ENCODE measurements around the gene MAPK14. TPM values are rescaled to one million over a fixed set of nuclear protein-coding genes. Genes with fewer than 3 reads are reported as not detected.

Gene MAPK14
- total RNA-seq, 1 donor from 2014 or later: 41.3 TPM

- H3K36me3 Mint-ChIP-seq (ENCODE audit: low read depth, unreplicated experiment): peaks cover 38% of the 10 kb centered on the region
- no peak overlapping the region for H3K9ac ChIP-seq (ENCODE audit: low read length)
- TF ChIP-seq, protein P1, sequence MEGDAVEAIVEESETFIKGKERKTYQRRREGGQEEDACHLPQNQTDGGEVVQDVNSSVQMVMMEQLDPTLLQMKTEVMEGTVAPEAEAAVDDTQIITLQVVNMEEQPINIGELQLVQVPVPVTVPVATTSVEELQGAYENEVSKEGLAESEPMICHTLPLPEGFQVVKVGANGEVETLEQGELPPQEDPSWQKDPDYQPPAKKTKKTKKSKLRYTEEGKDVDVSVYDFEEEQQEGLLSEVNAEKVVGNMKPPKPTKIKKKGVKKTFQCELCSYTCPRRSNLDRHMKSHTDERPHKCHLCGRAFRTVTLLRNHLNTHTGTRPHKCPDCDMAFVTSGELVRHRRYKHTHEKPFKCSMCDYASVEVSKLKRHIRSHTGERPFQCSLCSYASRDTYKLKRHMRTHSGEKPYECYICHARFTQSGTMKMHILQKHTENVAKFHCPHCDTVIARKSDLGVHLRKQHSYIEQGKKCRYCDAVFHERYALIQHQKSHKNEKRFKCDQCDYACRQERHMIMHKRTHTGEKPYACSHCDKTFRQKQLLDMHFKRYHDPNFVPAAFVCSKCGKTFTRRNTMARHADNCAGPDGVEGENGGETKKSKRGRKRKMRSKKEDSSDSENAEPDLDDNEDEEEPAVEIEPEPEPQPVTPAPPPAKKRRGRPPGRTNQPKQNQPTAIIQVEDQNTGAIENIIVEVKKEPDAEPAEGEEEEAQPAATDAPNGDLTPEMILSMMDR (IDR thresholded peaks at IDR 0.05; ENCODE audit: insufficient read depth, low read depth, low read length): no peak
- TF ChIP-seq EZH2 (IDR thresholded peaks at IDR 0.05; ENCODE audit: insufficient read depth, low read length): no peak
- H3K4me3 ChIP-seq (ENCODE audit: insufficient read depth, low read depth, low read length): no peak overlapping the region
- H3K4me1 Mint-ChIP-seq (ENCODE audit: low read depth, unreplicated experiment): peaks cover 8% of the 10 kb centered on the region
- H3K79me2 ChIP-seq (ENCODE audit: insufficient read depth, low read length): no peaks in the 10 kb centered on the region
- H3K4me1 ChIP-seq (ENCODE audit: insufficient read depth, low read length): no peaks in the 10 kb centered on the region
- no peak overlapping the region for H3K27ac Mint-ChIP-seq (ENCODE audit: unreplicated experiment)
- no peak overlapping the region for H3K27ac ChIP-seq (ENCODE audit: low read depth, low read length)
- no peak overlapping the region for H2AFZ ChIP-seq (ENCODE audit: low read depth, low read length)
- no peaks in the 10 kb centered on the region for H4K20me1 ChIP-seq (ENCODE audit: insufficient read depth, low read length)
- H3K27me3 Mint-ChIP-seq (ENCODE audit: low read depth, unreplicated experiment): no peaks in the 10 kb centered on the region
- H3K4me2 ChIP-seq (ENCODE audit: low read length): no peak overlapping the region
- no peaks in the 10 kb centered on the region for H3K9me3 ChIP-seq (ENCODE audit: insufficient read depth, low read depth, low read length)
- H3K36me3 ChIP-seq (ENCODE audit: insufficient read depth, low read length): peaks cover 14% of the 10 kb centered on the region
- no peaks in the 10 kb centered on the region for H3K27me3 ChIP-seq (ENCODE audit: insufficient read depth, low read length)
- no peak overlapping the region for H3K4me3 Mint-ChIP-seq (ENCODE audit: unreplicated experiment)
- peaks cover 21% of the 10 kb centered on the region for H3K9me3 Mint-ChIP-seq (ENCODE audit: unreplicated experiment)
- no peak for DNase-seq (ENCODE audit: low read depth)
- FAIRE-seq: no peak
Observed at GRCh38 chr6:36089048-36089447, 61.4 kb downstream of the MAPK14 start.

GRCh38 chr6:36094238-36094637 lies 66.6 kb downstream of the MAPK14 start:
- Histone ChIP-seq H3K4me3 (ENCODE audit: insufficient read depth, low read depth, low read length) (no peak overlapping the region), H3K27me3 (ENCODE audit: insufficient read depth, low read length) (no peaks in the 10 kb centered on the region), H3K79me2 (ENCODE audit: insufficient read depth, low read length) (no peaks in the 10 kb centered on the region), H3K36me3 (ENCODE audit: insufficient read depth, low read length) (peaks cover 28% of the 10 kb centered on the region), H3K9me3 (ENCODE audit: insufficient read depth, low read depth, low read length) (no peaks in the 10 kb centered on the region), H2AFZ (ENCODE audit: low read depth, low read length) (no peak overlapping the region), H3K4me1 (ENCODE audit: insufficient read depth, low read length) (no peaks in the 10 kb centered on the region), H4K20me1 (ENCODE audit: insufficient read depth, low read length) (peaks cover 10% of the 10 kb centered on the region), H3K4me2 (ENCODE audit: low read length) (no peak overlapping the region), H3K27ac (ENCODE audit: low read depth, low read length) (no peak overlapping the region), H3K9ac (ENCODE audit: low read length) (no peak overlapping the region)
- Mint-ChIP-seq H3K36me3 (ENCODE audit: low read depth, unreplicated experiment) (peaks cover 4% of the 10 kb centered on the region), H3K4me3 (ENCODE audit: unreplicated experiment) (no peak overlapping the region), H3K4me1 (ENCODE audit: low read depth, unreplicated experiment) (peaks cover 8% of the 10 kb centered on the region), H3K27me3 (ENCODE audit: low read depth, unreplicated experiment) (no peaks in the 10 kb centered on the region), H3K27ac (ENCODE audit: unreplicated experiment) (no peak overlapping the region), H3K9me3 (ENCODE audit: unreplicated experiment) (no peaks in the 10 kb centered on the region)
- FAIRE-seq (no peak), DNase-seq (ENCODE audit: low read depth) (no peak)
- no peak for TF ChIP-seq EZH2 (IDR thresholded peaks at IDR 0.05; ENCODE audit: insufficient read depth, low read length)

DNA sequence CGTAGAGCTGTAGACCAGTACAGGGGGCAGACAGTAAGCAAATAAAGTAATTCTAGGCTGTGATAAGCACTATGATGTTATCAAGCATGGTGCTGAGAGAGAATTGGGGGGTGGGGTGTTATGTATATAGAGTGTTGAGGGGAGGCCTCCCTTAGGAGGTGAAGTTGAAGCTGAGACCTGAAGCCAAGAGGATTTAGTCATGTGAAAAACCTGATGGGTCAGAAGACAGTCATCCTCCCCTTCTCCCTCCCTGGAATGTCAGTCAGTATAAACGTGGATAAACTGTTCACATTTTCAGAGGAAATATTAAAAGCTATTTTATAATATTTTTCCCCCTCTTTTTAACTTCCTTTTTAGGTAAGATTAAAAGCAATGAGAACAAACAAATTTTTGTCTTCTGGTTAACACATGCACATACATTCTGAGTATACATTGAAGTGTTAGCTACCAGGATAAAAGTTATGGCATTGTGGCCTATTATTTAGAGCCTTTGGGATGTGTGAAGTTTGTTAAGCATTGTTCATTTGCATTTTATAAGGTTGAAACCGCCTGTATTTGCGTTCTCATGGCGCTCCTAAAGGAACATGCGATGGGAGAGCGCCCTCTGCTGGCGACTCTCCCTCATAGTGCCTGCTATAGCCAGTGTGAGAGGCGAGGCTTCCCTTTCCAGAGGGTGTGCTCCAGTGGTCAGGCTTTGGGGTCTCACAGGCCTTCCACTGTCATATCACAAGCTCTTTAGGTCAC lies 67.3 kb downstream of the MAPK14 start:
- peaks cover 10% of the 10 kb centered on the region for H4K20me1 ChIP-seq (ENCODE audit: insufficient read depth, low read length)
- H3K36me3 Mint-ChIP-seq (ENCODE audit: low read depth, unreplicated experiment): peaks cover 3% of the 10 kb centered on the region
- H2AFZ ChIP-seq (ENCODE audit: low read depth, low read length): no peak overlapping the region
- H3K4me3 ChIP-seq (ENCODE audit: insufficient read depth, low read depth, low read length): no peak overlapping the region
- peak overlapping the region; percentile 17 for H3K4me2 ChIP-seq (ENCODE audit: low read length)
- peak; percentile 27 for DNase-seq (ENCODE audit: low read depth)
- H3K4me3 Mint-ChIP-seq (ENCODE audit: unreplicated experiment): peak overlapping the region; percentile 46
- H3K9me3 Mint-ChIP-seq (ENCODE audit: unreplicated experiment): no peaks in the 10 kb centered on the region
- peak overlapping the region; percentile 18 for H3K9ac ChIP-seq (ENCODE audit: low read length)
- H3K4me1 Mint-ChIP-seq (ENCODE audit: low read depth, unreplicated experiment): peaks cover 13% of the 10 kb centered on the region
- no peaks in the 10 kb centered on the region for H3K79me2 ChIP-seq (ENCODE audit: insufficient read depth, low read length)
- H3K27me3 Mint-ChIP-seq (ENCODE audit: low read depth, unreplicated experiment): no peaks in the 10 kb centered on the region
- no peaks in the 10 kb centered on the region for H3K4me1 ChIP-seq (ENCODE audit: insufficient read depth, low read length)
- H3K9me3 ChIP-seq (ENCODE audit: insufficient read depth, low read depth, low read length): no peaks in the 10 kb centered on the region
- no peak overlapping the region for H3K27ac Mint-ChIP-seq (ENCODE audit: unreplicated experiment)
- no peaks in the 10 kb centered on the region for H3K27me3 ChIP-seq (ENCODE audit: insufficient read depth, low read length)
- no peak for FAIRE-seq
- TF ChIP-seq, protein P1 (IDR thresholded peaks at IDR 0.05; ENCODE audit: insufficient read depth, low read depth, low read length): peak; percentile 98
- no peak for TF ChIP-seq EZH2 (IDR thresholded peaks at IDR 0.05; ENCODE audit: insufficient read depth, low read length)
- H3K27ac ChIP-seq (ENCODE audit: low read depth, low read length): no peak overlapping the region
- H3K36me3 ChIP-seq (ENCODE audit: insufficient read depth, low read length): peaks cover 28% of the 10 kb centered on the region
